ENCODE data around the gene SKI.

GRCh38 chr1:2312515-2313301 is 84.6 kb downstream of the SKI start:
- TF ChIP-seq CTCF (conservative IDR thresholded peaks at IDR 0.05; ENCODE audit: low read depth, low read length) (no peak), MAFK (IDR thresholded peaks at IDR 0.05; ENCODE audit: low read depth, low read length) (no peak), SMC3 (IDR thresholded peaks at IDR 0.05; ENCODE audit: low read depth, low read length) (no peak), RFX5 (IDR thresholded peaks at IDR 0.05; ENCODE audit: low read depth, low read length) (no peak), RAD21 (IDR thresholded peaks at IDR 0.05; ENCODE audit: low read length) (no peak)
